GM21529 (cell line): ENCODE data around the gene TMCC1.
A peak's percentile ranks its signal among the peaks of the same experiment; 100 is the strongest.
"Not testable (repeated sequence)": the region's sequence is repeated elsewhere in the genome, so short reads cannot be mapped to it uniquely, and the experiment has no call there.

Experiments used
- ATAC-seq: cut with Tn5 transposase; IDR thresholded peaks from one replicate; pipeline ENCODE4 v1.9.1; 2021; ENCODE audit not compliant: unreplicated experiment

TMCC1 gene

GRCh38 chr3:129655291-129655700, 238.2 kb downstream of the TMCC1 start:
- ATAC-seq = no peak

- ATAC-seq = no peak
Measured at GRCh38 chr3:129654131-129654530, 239.4 kb downstream of the TMCC1 start.

- no peak for ATAC-seq
Measured at GRCh38 chr3:129653019-129653418, 240.5 kb downstream of the TMCC1 start.

GRCh38 chr3:129651435-129652202, 241.9 kb downstream of the TMCC1 start:
- ATAC-seq = no peak

- ATAC-seq = no peak
Measured at GRCh38 chr3:129650256-129650872, 243.1 kb downstream of the TMCC1 start.

GRCh38 chr3:129648391-129648790, 245.1 kb downstream of the TMCC1 start:
- ATAC-seq = no peak

- ATAC-seq = no peak
Measured at GRCh38 chr3:129645286-129645685, 248.2 kb downstream of the TMCC1 start.

- no peak for ATAC-seq
Measured at GRCh38 chr3:129644836-129645235, 248.7 kb downstream of the TMCC1 start.

- not testable (repeated sequence) for ATAC-seq
Measured at GRCh38 chr3:129641567-129642260, 251.8 kb downstream of the TMCC1 start.

- not testable (repeated sequence) for ATAC-seq
Measured at GRCh38 chr3:129640985-129641384, 252.5 kb downstream of the TMCC1 start.

GRCh38 chr3:129638481-129638880, 255.0 kb downstream of the TMCC1 start:
- no peak for ATAC-seq

GRCh38 chr3:129636082-129636481, 257.4 kb downstream of the TMCC1 start:
- no peak for ATAC-seq

GRCh38 chr3:129635656-129636055, 257.9 kb downstream of the TMCC1 start:
- no peak for ATAC-seq

GRCh38 chr3:129633751-129634481, 259.6 kb downstream of the TMCC1 start:
- ATAC-seq = no peak

GRCh38 chr3:129632977-129633376, 260.5 kb downstream of the TMCC1 start:
- ATAC-seq = no peak

GRCh38 chr3:129632556-129632955, 261.0 kb downstream of the TMCC1 start:
- no peak for ATAC-seq

- ATAC-seq = no peak
Measured at GRCh38 chr3:129632056-129632455, 261.5 kb downstream of the TMCC1 start.

GRCh38 chr3:129629011-129629410, 264.5 kb downstream of the TMCC1 start:
- ATAC-seq = no peak

- ATAC-seq = no peak
Measured at GRCh38 chr3:129628169-129628522, 265.4 kb downstream of the TMCC1 start.

- peak; percentile 60 for ATAC-seq
Measured at GRCh38 chr3:129627350-129628168, 266.0 kb downstream of the TMCC1 start.
